PC-9 (cell line): ENCODE measurements around the gene NUDC. TPM values are rescaled to one million over a fixed set of nuclear protein-coding genes. Genes with fewer than 3 reads are reported as not detected.

Experiments
- BruUV-seq: library from RNA; stranded (reverse); fragments of 400-500 nt; replicated peaks from 2 replicates; lab custom pipeline; 2021; lab: Mats Ljungman, UMichigan
- CTCF ChIA-PET: fragments of 300-600 bp; sonication (Branson Sonifier 250); formaldehyde crosslinking; loops from one replicate; lab custom pipeline; 2022; ENCODE audit warnings: antibody characterized with exemption; lab: Charles Lee
- POLR2A ChIA-PET: fragments of 300-600 bp; sonication (Branson Sonifier 250); formaldehyde crosslinking; loops from one replicate; lab custom pipeline; 2022; ENCODE audit warnings: antibody characterized with exemption; ENCODE audit not compliant: unreplicated experiment; lab: Charles Lee
- DNase-seq, 2 experiments: peaks; one replicate each; pipeline versions ENCODE4 v3.0.0 to v3.0.0-alpha.2; 2015 to 2022; ENCODE audit warnings: mixed read lengths in 1 of 2
- H2AFZ ChIP-seq: fragments of 200-600 bp; sonication (generic); 2 replicates; pipeline ENCODE4 v1.8.1; 2017; ENCODE audit warnings: antibody characterized with exemption
- H3F3A ChIP-seq: fragments of 200-600 bp; sonication (generic); 2 replicates; pipeline ENCODE4 v1.8.1; 2017; ENCODE audit warnings: antibody characterized with exemption, mild to moderate bottlenecking, low read depth; ENCODE audit not compliant: insufficient read depth
- H3K27ac ChIP-seq: fragments of 200-600 bp; sonication (generic); 2 replicates; pipeline ENCODE4 v1.6.1; 2016; ENCODE audit warnings: mixed run types
- H3K27me3 ChIP-seq: fragments of 200-600 bp; sonication (generic); 2 replicates; pipeline ENCODE4 v1.6.1; 2016; ENCODE audit warnings: low read depth, mixed run types; ENCODE audit not compliant: insufficient read depth
- H3K36me3 ChIP-seq: fragments of 200-600 bp; sonication (generic); 2 replicates; pipeline ENCODE4 v1.6.1; 2016; ENCODE audit warnings: low read depth, mixed run types
- H3K4me1 ChIP-seq: fragments of 200-600 bp; sonication (generic); replicated peaks from 2 replicates; pipeline ENCODE4 v1.6.1; 2016; ENCODE audit warnings: mixed run types; ENCODE audit not compliant: insufficient read depth
- H3K4me2 ChIP-seq: fragments of 200-600 bp; sonication (generic); 2 replicates; pipeline ENCODE4 v1.6.1; 2017; ENCODE audit warnings: mixed run types
- H3K4me3 ChIP-seq: fragments of 200-600 bp; sonication (generic); 2 replicates; pipeline ENCODE4 v1.6.1; 2016; ENCODE audit warnings: mixed run types
- H3K79me2 ChIP-seq: fragments of 200-600 bp; sonication (generic); 2 replicates; pipeline ENCODE4 v1.6.1; 2017; ENCODE audit warnings: low read depth, mixed run types
- H3K9me2 ChIP-seq: fragments of 200-600 bp; sonication (generic); 2 replicates; pipeline ENCODE4 v1.8.1; 2017; ENCODE audit warnings: mild to moderate bottlenecking; ENCODE audit not compliant: insufficient read depth
- H3K9me3 ChIP-seq: fragments of 200-600 bp; sonication (generic); 2 replicates; pipeline ENCODE4 v1.8.1; 2016; ENCODE audit warnings: low read depth; ENCODE audit not compliant: insufficient read depth
- H4K20me1 ChIP-seq: fragments of 200-600 bp; sonication (generic); 2 replicates; pipeline ENCODE4 v1.8.1; 2017; ENCODE audit not compliant: insufficient read depth
- CTCF ChIP-seq: fragments of 200-600 bp; sonication (generic); conservative IDR thresholded peaks from 2 replicates; pipeline ENCODE4 v1.6.1; 2017; ENCODE audit warnings: mixed run types, antibody characterized with exemption, mild to moderate bottlenecking, moderate library complexity
- EZH2 ChIP-seq: fragments of 200-600 bp; sonication (generic); IDR thresholded peaks from 2 replicates; pipeline ENCODE4 v1.8.0; 2017; ENCODE audit warnings: antibody characterized with exemption, low read depth
- intact Hi-C: fragments of 100-400 bp; cut with micrococcal nuclease; formaldehyde crosslinking; loops from one replicate; pipeline ENCODE4 v1.10.0; 2022; ENCODE audit not compliant: unreplicated experiment
- total RNA-seq: library from RNA; stranded (reverse); gene quantifications from 2 replicates; pipeline ENCODE4 v1.2.3, GENCODE V29; 2021

The NUDC gene
- total RNA-seq, 1 experiment from 2014 or later, result 104 TPM

GRCh38 chr1:26951216-26951615, 29.7 kb downstream of the NUDC start:
- intact Hi-C loops, result no loop called here
- ChIA-PET CTCF (no interaction called here), POLR2A (no interaction called here)
- no TSS peak for BruUV-seq
- H3K9me2 ChIP-seq, result no peaks in the 10 kb centered on the region
- no peaks in the 10 kb centered on the region for H3K27me3 ChIP-seq
- no peak overlapping the region for H2AFZ ChIP-seq
- no peak overlapping the region for H3K4me2 ChIP-seq
- no peaks in the 10 kb centered on the region for H3K79me2 ChIP-seq
- H3K4me3 ChIP-seq, result no peak overlapping the region
- H4K20me1 ChIP-seq, result no peaks in the 10 kb centered on the region
- no peaks in the 10 kb centered on the region for H3K4me1 ChIP-seq
- 0 out of 2 replicates have a peak, but pooled peaks cover 3% of the 10 kb centered on the region for H3K36me3 ChIP-seq
- no peak for TF ChIP-seq EZH2
- no peak for TF ChIP-seq CTCF
- no peak for DNase-seq
- peaks cover 34% of the 10 kb centered on the region; the same call in 1 of the 2 replicates for H3F3A ChIP-seq
- H3K9me3 ChIP-seq, result no peaks in the 10 kb centered on the region
- H3K27ac ChIP-seq, result no peak overlapping the region

GRCh38 chr1:26951821-26952497, 30.4 kb downstream of the NUDC start:
- H3K4me1 ChIP-seq, result no peaks in the 10 kb centered on the region
- no peaks in the 10 kb centered on the region for H3K79me2 ChIP-seq
- no peak overlapping the region for H3K4me3 ChIP-seq
- intact Hi-C loops, result no loop called here
- H3K4me2 ChIP-seq, result no peak overlapping the region
- H4K20me1 ChIP-seq, result no peaks in the 10 kb centered on the region
- H3K9me3 ChIP-seq, result no peaks in the 10 kb centered on the region
- no peak overlapping the region for H3K27ac ChIP-seq
- ChIA-PET CTCF (no interaction called here), POLR2A (no interaction called here)
- TF ChIP-seq CTCF (no peak), EZH2 (no peak)
- H3K36me3 ChIP-seq, result 0 out of 2 replicates have a peak, but pooled peaks cover 3% of the 10 kb centered on the region
- no peaks in the 10 kb centered on the region for H3K9me2 ChIP-seq
- H2AFZ ChIP-seq, result no peak overlapping the region
- no peak for DNase-seq
- peaks cover 27% of the 10 kb centered on the region; the same call in 1 of the 2 replicates for H3F3A ChIP-seq
- no TSS peak for BruUV-seq
- no peaks in the 10 kb centered on the region for H3K27me3 ChIP-seq

- POLR2A ChIA-PET, result no interaction called here
- Histone ChIP-seq H3K9me3 (no peaks in the 10 kb centered on the region), H3K79me2 (peaks cover 2% of the 10 kb centered on the region), H3F3A (peaks cover 13% of the 10 kb centered on the region; the same call in 1 of the 2 replicates), H3K4me3 (no peak overlapping the region), H3K27me3 (no peaks in the 10 kb centered on the region), H3K4me2 (no peak overlapping the region), H2AFZ (no peak overlapping the region), H3K4me1 (no peaks in the 10 kb centered on the region), H3K36me3 (0 out of 2 replicates have a peak, but pooled peaks cover 3% of the 10 kb centered on the region), H4K20me1 (no peaks in the 10 kb centered on the region), H3K27ac (no peak overlapping the region), H3K9me2 (no peaks in the 10 kb centered on the region)
- TF ChIP-seq EZH2, result no peak
- no peak for TF ChIP-seq CTCF
- no peak for DNase-seq
- BruUV-seq, result no TSS peak
- intact Hi-C loops, result no loop called here
- CTCF ChIA-PET, result no interaction called here
These were observed 31.8 kb downstream of the NUDC start for GRCh38 chr1:26953374-26953773.
